Activated CD8-positive, alpha-beta memory T cell treated with anti-CD3 and anti-CD28 coated beads for 36 hours (primary cell): ENCODE results near the gene PSMB1. TPM values are rescaled to one million over a fixed set of nuclear protein-coding genes. Genes with fewer than 3 reads are reported as not detected.

ENCODE experiments used
- CTCF ChIA-PET: fragments of 350-600 bp; sonication (Branson Sonifier 250); formaldehyde crosslinking; loops from one replicate; lab custom pipeline; 2021; ENCODE audit warnings: antibody characterized with exemption; lab: Charles Lee
- POLR2A ChIA-PET: fragments of 350-600 bp; sonication (Branson Sonifier 250); formaldehyde crosslinking; loops from one replicate; lab custom pipeline; 2021; ENCODE audit warnings: antibody characterized with exemption; lab: Charles Lee
- total RNA-seq, 2 experiments: library from RNA; stranded (reverse); gene quantifications; one replicate each; pipeline ENCODE4 v1.2.3, GENCODE V29; 2021

Gene PSMB1
- total RNA-seq, result 100 to 1,000 TPM; 286 to 293 TPM

- CTCF ChIA-PET, result interaction anchor here (1.0 to 3.1 kb wide), 3 partner anchors 14 to 31 kb away, joined by 3 to 11 read pairs (median 4); partner anchors contain the start of gene PDCD2
- POLR2A ChIA-PET, result interaction anchor here (0.9 to 1.7 kb wide), 3 partner anchors 17 to 31 kb away, joined by 3 to 11 read pairs (median 3); partner anchors contain the start of gene PDCD2
Observed at GRCh38 chr6:170552765-170553533, at the start of gene PSMB1. Gene PSMB1, minus strand, starts transcription at chr6:170553307. Its CDS starts 65 bp downstream, at chr6:170553242.

DNA sequence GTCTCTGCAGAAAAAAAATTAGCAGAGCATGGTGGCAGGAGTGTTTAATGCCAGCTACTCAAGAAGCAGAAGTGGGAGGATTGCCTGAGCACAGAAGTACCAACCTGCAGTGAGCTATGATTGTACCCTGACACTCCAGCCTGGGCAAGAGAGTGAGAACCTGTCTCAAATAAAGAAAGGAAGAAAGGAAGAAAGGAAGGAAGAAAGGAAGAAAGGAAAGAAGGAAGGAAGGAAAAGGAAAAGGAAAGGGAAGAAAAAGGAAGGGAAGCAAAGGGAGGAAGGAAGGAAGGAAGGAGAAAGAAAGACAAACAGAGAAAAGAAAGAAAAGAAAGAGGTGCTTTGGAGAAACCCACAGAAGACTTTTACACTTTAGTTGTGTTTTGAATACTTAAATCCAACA is 44.2 kb upstream of the PSMB1 start:
- ChIA-PET CTCF (interaction anchor here (0.9 kb wide), 1 partner anchor 13 kb away, joined by 3 read pairs; the partner anchor contains the start of gene PDCD2), POLR2A (no interaction called here)

DNA sequence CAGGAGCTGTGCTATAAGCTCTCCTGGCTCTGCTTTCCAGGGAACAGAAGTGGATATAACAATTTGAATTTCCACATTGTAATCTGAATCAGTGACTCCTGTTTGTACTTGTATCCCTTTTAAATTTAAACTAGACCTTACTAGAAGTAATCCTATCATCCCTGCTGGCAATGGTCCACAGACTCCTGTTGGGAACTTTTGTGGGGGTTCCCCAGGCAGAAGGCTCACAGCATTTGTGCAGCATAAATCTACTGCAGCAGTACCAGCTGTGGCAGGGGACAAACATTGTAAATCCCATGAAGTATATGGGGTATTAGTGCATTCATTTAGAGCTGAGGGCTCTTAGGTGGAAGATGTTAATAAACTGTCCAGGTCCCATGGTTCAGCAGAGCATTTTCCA is 43.3 kb upstream of the PSMB1 start:
- ChIA-PET CTCF (interaction anchor here (0.9 kb wide), 1 partner anchor 12 kb away, joined by 3 read pairs; the partner anchor contains the start of gene PDCD2), POLR2A (no interaction called here)

DNA sequence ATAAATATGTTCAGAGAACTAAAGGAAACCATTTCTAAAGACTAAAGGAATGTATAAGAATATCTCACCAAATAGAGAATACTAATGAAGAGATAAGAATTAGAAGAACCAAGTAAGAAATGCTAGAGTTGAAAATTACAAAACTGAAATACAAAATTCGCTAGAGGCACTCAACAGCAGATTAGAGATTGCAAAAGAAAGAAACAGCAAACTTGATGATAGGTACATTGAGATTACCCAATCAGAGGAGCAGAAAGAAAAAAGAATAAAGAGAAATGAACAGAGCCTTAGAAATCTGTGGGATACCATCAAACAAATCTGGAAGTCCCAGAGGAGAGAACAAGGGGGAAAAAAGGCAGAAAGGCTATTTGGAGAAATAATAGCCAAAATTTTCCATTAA is 37.6 kb upstream of the PSMB1 start:
- POLR2A ChIA-PET, result no interaction called here
- CTCF ChIA-PET, result no interaction called here

DNA sequence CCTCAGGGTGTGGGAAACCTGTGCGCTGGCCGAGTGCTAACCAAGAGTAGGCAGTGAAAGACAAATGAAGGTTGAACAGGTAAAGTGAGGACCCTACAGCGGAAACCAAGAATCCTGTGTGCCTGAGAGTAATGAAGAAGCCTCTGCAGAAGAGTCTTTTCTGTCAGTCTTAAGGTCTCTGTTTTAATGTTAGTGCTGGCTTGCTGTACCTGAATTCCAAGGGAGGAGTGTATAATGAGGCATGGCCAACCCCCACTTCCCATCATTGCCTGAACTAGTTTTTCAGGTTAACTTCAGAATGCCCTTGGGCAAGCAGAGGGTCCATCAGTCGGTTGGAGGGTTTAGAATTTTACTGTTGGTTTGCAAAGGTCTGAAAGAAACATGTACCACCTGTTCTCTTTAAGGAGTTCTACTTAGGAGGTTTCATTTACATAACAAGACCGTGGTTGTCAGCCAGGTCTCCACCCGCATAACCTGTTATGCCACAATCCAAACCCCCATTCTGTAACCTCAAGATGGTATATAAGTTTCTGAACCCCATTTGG is 31.9 kb upstream of the PSMB1 start:
- ChIA-PET POLR2A (interaction anchor here (1.5 to 1.9 kb wide), 2 partner anchors 31 to 33 kb away, joined by 5 to 11 read pairs; partner anchors contain the start of genes PSMB1 and TBP), CTCF (interaction anchor here (0.6 to 2.1 kb wide), 3 partner anchors 11 to 40 kb away, joined by 3 to 11 read pairs (median 4); partner anchors contain the start of genes PSMB1 and TBP)

GRCh38 chr6:170584181-170584953 is 31.3 kb upstream of the PSMB1 start, which contains the start of gene PDCD2:
Gene PDCD2, minus strand, starts transcription at chr6:170584637. Its CDS starts 56 bp downstream, at chr6:170584581.
- ChIA-PET CTCF (interaction anchor here (0.6 to 2.1 kb wide), 5 partner anchors 10 to 40 kb away, joined by 3 to 11 read pairs (median 3); partner anchors contain the start of genes PSMB1 and TBP), POLR2A (interaction anchor here (0.9 to 1.9 kb wide), 5 partner anchors 29 to 882 kb away, joined by 3 to 11 read pairs (median 4); partner anchors contain the start of genes C6orf120, PHF10, PSMB1 and TBP)

GRCh38 chr6:170583756-170584180 is 30.7 kb upstream of the PSMB1 start:
- ChIA-PET POLR2A (interaction anchor here (0.9 to 1.9 kb wide), 5 partner anchors 28 to 882 kb away, joined by 3 to 11 read pairs (median 4); partner anchors contain the start of genes C6orf120, PHF10, PSMB1 and TBP), CTCF (interaction anchor here (1.0 to 2.1 kb wide), 4 partner anchors 10 to 31 kb away, joined by 3 to 11 read pairs (median 4); partner anchors contain the start of genes PSMB1 and TBP)

DNA sequence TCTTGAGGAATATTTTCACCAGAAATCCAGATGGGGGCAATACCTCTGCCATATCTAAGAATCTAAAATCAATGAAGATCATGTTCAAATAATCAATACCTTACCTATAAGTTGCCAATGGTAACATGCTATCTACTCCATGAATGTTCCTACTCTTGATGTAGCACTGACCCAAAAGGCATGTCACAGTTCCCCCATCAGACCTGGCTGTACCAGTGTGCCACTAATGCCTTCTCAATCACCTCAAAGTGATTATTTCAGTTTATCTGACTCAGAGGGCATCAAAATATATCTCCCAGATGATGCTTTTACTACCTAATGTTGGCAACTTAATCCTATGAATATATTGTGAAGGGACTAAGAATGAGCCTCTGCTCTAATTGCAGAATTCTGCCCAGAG is 25.8 kb upstream of the PSMB1 start:
- POLR2A ChIA-PET, result no interaction called here
- CTCF ChIA-PET, result no interaction called here

- ChIA-PET POLR2A (interaction anchor here (0.6 kb wide), 1 partner anchor 784 kb away, joined by 4 read pairs; no protein-coding TSS in a partner anchor), CTCF (interaction anchor here (1.0 kb wide), 1 partner anchor 21 kb away, joined by 3 read pairs; the partner anchor contains the start of gene TBP)
Observed at GRCh38 chr6:170575250-170575649, 22.1 kb upstream of the PSMB1 start.

- ChIA-PET CTCF (no interaction called here), POLR2A (no interaction called here)
Observed at GRCh38 chr6:170572704-170573466, 19.8 kb upstream of the PSMB1 start.

DNA sequence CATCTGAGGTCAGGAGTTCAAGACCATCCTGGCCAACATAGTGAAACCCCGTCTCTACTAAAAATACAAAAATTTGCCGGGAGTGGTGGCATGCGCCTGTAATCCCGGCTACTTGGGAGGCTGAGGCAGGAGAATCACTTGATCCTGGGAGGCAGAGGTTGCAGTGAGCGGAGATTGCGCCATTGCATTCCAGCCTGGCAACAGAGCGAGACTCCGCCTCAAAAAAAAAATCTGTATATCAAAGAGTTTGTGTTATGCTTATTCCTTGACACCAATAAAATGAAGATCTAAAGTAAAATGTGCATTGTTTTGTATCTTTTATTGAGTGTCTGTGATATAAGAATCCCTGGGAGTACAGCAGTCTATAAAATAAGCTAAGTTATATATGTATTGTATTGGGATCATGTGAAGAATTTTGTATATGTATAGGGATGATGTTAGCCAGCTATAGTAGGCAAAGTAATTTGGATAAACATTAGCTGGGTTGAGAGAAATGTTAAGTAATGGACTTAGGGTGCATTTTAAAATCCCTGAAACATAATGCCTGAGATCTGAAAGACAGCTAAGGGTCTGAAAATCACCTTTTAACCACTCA is 11.9 kb upstream of the PSMB1 start:
- POLR2A ChIA-PET, result no interaction called here
- CTCF ChIA-PET, result interaction anchor here (0.9 kb wide), 1 partner anchor 19 kb away, joined by 3 read pairs; no protein-coding TSS in a partner anchor

DNA sequence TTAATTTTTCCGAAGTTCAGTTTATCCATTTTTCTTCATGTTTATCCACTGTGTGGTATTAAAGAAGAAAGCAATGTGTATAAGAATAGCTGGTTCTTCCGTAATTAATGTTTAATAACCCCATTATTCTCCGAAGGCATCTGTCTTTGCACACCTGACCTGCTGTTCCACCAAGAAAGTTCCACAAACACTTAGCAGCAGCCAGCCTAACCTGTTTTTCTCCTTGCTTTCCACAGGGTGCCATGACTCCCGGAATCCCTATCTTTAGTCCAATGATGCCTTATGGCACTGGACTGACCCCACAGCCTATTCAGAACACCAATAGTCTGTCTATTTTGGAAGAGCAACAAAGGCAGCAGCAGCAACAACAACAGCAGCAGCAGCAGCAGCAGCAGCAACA is 8.4 kb upstream of the PSMB1 start:
- ChIA-PET CTCF (no interaction called here), POLR2A (no interaction called here)

DNA sequence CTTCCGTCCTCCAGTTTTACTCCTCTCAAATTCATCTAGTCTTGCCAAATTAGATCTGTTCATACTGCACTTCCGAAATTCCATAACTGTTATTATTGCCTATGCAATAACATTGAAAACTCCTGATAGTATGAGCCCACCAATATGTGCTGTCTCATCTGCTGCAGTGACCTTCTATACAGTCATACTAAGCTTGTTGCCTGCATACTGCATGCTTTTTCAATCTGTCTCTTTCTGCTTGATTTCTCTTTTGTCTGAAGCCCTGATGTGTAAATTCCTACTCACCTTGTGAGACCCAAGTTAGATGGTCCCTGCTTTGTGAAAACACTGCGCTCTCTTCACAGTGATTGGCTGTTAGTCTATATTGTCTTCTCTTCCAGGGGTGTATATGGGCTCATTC is 2.2 kb upstream of the PSMB1 start:
- ChIA-PET POLR2A (interaction anchor here (1.0 kb wide), 2 partner anchors 25 to 29 kb away, joined by 3 read pairs; no protein-coding TSS in a partner anchor), CTCF (no interaction called here)

- CTCF ChIA-PET, result no interaction called here
- POLR2A ChIA-PET, result interaction anchor here (1.0 to 1.3 kb wide), 2 partner anchors 25 to 803 kb away, joined by 3 to 5 read pairs; partner anchors contain the start of genes DYNLT2 and ERMARD
Observed at GRCh38 chr6:170554796-170555137, 1.7 kb upstream of the PSMB1 start.

GRCh38 chr6:170554013-170554795 is 1.1 kb upstream of the PSMB1 start, which contains the start of gene TBP:
Gene TBP, plus strand, starts transcription at chr6:170554369. Its CDS starts 2,661 bp downstream, at chr6:170557030.
- CTCF ChIA-PET, result interaction anchor here (0.6 to 3.1 kb wide), 2 partner anchors 21 to 30 kb away, joined by 3 to 11 read pairs; partner anchors contain the start of gene PDCD2
- POLR2A ChIA-PET, result interaction anchor here (1.3 to 1.7 kb wide), 2 partner anchors 30 to 803 kb away, joined by 5 to 11 read pairs; partner anchors contain the start of genes DYNLT2, ERMARD and PDCD2

DNA sequence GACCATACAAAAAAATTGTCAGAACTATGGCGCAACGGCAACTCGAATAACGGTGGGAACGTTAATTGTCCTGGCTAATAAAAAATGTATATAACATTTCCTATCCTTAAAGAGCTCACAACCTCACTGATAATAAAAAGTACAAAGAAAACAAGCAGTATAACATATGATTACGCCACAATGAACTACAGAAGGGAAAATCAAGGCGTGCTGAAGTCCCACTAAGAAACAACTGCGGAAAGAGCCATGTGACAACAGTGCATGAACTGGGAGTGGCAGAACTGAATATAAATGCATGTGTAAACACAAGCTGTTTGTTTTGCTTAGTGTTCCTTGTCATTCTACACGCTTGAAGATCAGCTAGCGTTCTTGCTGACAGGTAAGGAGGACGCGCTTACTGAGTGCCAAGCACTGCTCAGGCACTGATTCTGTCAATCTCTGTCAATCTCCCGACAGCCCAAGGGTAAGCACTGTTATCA is 466 bp upstream of the PSMB1 start:
- ChIA-PET POLR2A (interaction anchor here (1.3 to 1.7 kb wide), 2 partner anchors 30 to 802 kb away, joined by 5 to 11 read pairs; partner anchors contain the start of genes DYNLT2, ERMARD and PDCD2), CTCF (interaction anchor here (1.0 to 3.1 kb wide), 2 partner anchors 14 to 31 kb away, joined by 3 to 11 read pairs; partner anchors contain the start of gene PDCD2)
